Mesothelial cell of epicardium (in vitro differentiated cells): Measurements from ENCODE around the gene TSNAXIP1. TPM values are rescaled to one million over a fixed set of nuclear protein-coding genes. Genes with fewer than 3 reads are reported as not detected.

ENCODE experiments used
- DNase-seq, 2 experiments: peaks; one replicate each; pipeline ENCODE4 v3.0.0; 2021; ENCODE audit warnings: low spot score in 2 of 2; ENCODE audit not compliant: unreplicated experiment in 2 of 2
- H3K27ac Mint-ChIP-seq: 2 replicates; pipeline ENCODE4 v1.8.0; 2021; ENCODE audit warnings: mixed read lengths
- H3K27me3 Mint-ChIP-seq: 2 replicates; pipeline ENCODE4 v1.8.0; 2021; ENCODE audit warnings: low read depth, mixed read lengths
- H3K36me3 Mint-ChIP-seq: 2 replicates; pipeline ENCODE4 v1.8.0; 2021; ENCODE audit warnings: mixed read lengths
- H3K4me1 Mint-ChIP-seq: 2 replicates; pipeline ENCODE4 v1.8.0; 2021; ENCODE audit warnings: mixed read lengths
- H3K4me3 Mint-ChIP-seq: 2 replicates; pipeline ENCODE4 v1.8.0; 2021; ENCODE audit warnings: mild to moderate bottlenecking, moderate library complexity, mixed read lengths
- H3K9me3 Mint-ChIP-seq: 2 replicates; pipeline ENCODE4 v1.8.0; 2021; ENCODE audit warnings: mixed read lengths
- total RNA-seq: library from RNA; stranded (reverse); gene quantifications from 3 replicates; pipeline ENCODE4 v1.2.1, GENCODE V29; 2021
- TF ChIP-seq, protein P1 (sequence below): fragments of 200-600 bp; sonication (generic); IDR thresholded peaks from one replicate; pipeline ENCODE4 v1.5.0; 2021; ENCODE audit warnings: antibody characterized with exemption; ENCODE audit not compliant: unreplicated experiment

The TSNAXIP1 gene
- total RNA-seq, 1 donor from 2014 or later: 4.8 TPM

- Mint-ChIP-seq H3K27ac (no peak overlapping the region), H3K9me3 (no peaks in the 10 kb centered on the region), H3K36me3 (no peaks in the 10 kb centered on the region), H3K27me3 (no peaks in the 10 kb centered on the region), H3K4me3 (no peak overlapping the region), H3K4me1 (peaks cover 14% of the 10 kb centered on the region)
- TF ChIP-seq, protein P1, sequence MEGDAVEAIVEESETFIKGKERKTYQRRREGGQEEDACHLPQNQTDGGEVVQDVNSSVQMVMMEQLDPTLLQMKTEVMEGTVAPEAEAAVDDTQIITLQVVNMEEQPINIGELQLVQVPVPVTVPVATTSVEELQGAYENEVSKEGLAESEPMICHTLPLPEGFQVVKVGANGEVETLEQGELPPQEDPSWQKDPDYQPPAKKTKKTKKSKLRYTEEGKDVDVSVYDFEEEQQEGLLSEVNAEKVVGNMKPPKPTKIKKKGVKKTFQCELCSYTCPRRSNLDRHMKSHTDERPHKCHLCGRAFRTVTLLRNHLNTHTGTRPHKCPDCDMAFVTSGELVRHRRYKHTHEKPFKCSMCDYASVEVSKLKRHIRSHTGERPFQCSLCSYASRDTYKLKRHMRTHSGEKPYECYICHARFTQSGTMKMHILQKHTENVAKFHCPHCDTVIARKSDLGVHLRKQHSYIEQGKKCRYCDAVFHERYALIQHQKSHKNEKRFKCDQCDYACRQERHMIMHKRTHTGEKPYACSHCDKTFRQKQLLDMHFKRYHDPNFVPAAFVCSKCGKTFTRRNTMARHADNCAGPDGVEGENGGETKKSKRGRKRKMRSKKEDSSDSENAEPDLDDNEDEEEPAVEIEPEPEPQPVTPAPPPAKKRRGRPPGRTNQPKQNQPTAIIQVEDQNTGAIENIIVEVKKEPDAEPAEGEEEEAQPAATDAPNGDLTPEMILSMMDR: no peak
- DNase-seq: no peak
Measured at GRCh38 chr16:67837811-67838210, 31.1 kb downstream of the TSNAXIP1 start.

DNA sequence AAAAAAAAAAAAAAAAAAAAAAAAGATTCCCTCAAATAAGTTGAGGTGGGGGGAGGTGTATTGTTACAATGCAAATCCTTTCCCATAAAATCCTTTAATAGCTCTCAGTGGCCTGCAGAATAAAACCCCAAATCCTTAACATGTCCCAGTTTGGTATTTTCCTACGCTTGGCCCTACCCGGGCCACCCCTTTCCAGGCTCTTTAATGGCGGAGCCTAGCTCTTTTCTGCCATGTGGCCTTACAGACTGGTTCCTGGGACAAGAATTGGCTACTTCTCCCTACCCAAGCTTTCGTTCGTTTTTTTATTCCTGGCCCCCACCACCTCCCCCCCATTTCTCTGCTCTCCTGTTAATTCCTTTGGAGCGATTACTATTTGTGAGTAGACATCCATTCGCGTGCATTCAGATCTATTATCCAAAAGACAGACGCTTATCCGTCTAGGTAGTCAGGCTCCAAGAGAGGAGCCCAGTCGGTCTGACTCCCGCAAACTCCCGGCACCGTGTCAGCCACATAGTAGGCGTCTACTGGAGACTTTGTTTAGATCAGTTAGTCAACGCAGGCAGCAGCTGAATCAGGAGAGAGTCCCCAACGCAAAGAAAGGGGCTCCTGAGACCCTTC lies 34.6 kb downstream of the TSNAXIP1 start:
- Mint-ChIP-seq H3K27me3 (no peaks in the 10 kb centered on the region), H3K4me3 (peak overlapping the region; percentile 94), H3K4me1 (peaks cover 44% of the 10 kb centered on the region), H3K36me3 (no peaks in the 10 kb centered on the region), H3K27ac (peak overlapping the region; percentile 93), H3K9me3 (no peaks in the 10 kb centered on the region)
- no peak for DNase-seq
- TF ChIP-seq, protein P1: no peak

DNA sequence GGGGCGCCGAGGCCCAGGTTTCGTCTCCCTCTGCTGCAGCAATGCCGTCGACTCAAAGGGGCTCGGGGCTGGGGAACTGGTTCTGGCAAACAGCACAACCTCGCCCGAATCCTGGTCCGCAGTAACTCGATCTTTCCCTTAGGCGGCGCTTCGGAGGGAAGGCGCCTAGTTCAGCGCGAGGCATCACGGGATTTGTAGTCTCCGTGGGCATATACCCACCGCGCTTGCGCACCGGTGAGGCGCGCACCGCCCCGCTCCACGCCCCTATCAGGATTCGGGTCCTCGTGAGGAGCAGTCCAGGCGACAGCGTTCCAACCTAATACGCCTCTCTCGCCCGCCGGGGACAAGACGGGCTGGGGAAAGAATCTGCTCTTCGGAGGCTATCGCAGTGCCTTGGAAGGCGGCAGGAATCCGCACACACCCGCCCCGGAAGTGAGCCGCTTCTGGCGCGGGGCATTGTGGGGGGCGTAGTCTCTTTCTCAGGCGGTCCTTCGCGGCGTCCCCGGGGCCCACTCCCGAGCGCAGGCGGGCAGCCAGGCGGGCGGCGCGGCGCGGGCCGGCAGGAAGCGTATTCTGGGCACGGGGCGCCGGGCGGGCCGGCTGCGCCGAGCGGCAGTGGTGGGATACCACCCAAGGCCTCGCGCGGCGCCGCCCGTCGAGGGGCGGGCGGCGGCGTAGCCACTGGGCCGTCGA lies 35.3 kb downstream of the TSNAXIP1 start, which contains the start of gene THAP11:
TSS of gene THAP11 (plus strand) at position 505 of the 693 bp plus-strand sequence. CDS start 235 bp downstream, outside the sequence.
- H3K9me3 Mint-ChIP-seq: no peaks in the 10 kb centered on the region
- peaks cover 44% of the 10 kb centered on the region for H3K4me1 Mint-ChIP-seq
- DNase-seq: peak; percentile 90 to 97
- H3K36me3 Mint-ChIP-seq: no peaks in the 10 kb centered on the region
- H3K4me3 Mint-ChIP-seq: peak within 1 kb of the TSS; percentile 96
- H3K27me3 Mint-ChIP-seq: no peaks in the 10 kb centered on the region
- peak within 1 kb of the TSS; percentile 95 for H3K27ac Mint-ChIP-seq
- TF ChIP-seq, protein P1: peak; percentile 83

DNA sequence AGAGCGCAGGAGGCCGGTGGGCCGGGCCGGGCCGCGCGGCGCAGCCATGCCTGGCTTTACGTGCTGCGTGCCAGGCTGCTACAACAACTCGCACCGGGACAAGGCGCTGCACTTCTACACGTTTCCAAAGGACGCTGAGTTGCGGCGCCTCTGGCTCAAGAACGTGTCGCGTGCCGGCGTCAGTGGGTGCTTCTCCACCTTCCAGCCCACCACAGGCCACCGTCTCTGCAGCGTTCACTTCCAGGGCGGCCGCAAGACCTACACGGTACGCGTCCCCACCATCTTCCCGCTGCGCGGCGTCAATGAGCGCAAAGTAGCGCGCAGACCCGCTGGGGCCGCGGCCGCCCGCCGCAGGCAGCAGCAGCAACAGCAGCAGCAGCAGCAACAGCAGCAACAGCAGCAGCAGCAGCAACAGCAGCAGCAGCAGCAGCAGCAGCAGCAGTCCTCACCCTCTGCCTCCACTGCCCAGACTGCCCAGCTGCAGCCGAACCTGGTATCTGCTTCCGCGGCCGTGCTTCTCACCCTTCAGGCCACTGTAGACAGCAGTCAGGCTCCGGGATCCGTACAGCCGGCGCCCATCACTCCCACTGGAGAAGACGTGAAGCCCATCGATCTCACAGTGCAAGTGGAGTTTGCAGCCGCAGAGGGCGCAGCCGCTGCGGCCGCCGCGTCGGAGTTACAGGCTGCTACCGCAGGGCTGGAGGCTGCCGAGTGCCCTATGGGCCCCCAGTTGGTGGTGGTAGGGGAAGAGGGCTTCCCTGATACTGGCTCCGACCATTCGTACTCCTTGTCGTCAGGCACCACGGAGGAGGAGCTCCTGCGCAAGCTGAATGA lies 36.0 kb downstream of the TSNAXIP1 start:
- peak overlapping the region; percentile 96 for H3K4me3 Mint-ChIP-seq
- H3K27ac Mint-ChIP-seq: peak overlapping the region; percentile 95
- no peaks in the 10 kb centered on the region for H3K27me3 Mint-ChIP-seq
- no peaks in the 10 kb centered on the region for H3K9me3 Mint-ChIP-seq
- no peaks in the 10 kb centered on the region for H3K36me3 Mint-ChIP-seq
- peaks cover 45% of the 10 kb centered on the region for H3K4me1 Mint-ChIP-seq
- TF ChIP-seq, protein P1: no peak
- DNase-seq: peak; percentile 31 to 67

GRCh38 chr16:67843343-67843765 lies 36.7 kb downstream of the TSNAXIP1 start:
- H3K4me1 Mint-ChIP-seq: peaks cover 47% of the 10 kb centered on the region
- H3K36me3 Mint-ChIP-seq: no peaks in the 10 kb centered on the region
- H3K27me3 Mint-ChIP-seq: no peaks in the 10 kb centered on the region
- no peaks in the 10 kb centered on the region for H3K9me3 Mint-ChIP-seq
- peak overlapping the region; percentile 95 for H3K27ac Mint-ChIP-seq
- H3K4me3 Mint-ChIP-seq: peak overlapping the region; percentile 96
- TF ChIP-seq, protein P1: no peak
- DNase-seq: no peak
